NCI-H1436 treated with DMSO at 0.1 percent for 48 hours (cell line): ENCODE results near the gene SPPL2B.

Experiments used
- DNase-seq: peaks from one replicate; lab custom pipeline; 2025; lab: John Stamatoyannopoulos, UW

SPPL2B gene

GRCh38 chr19:2323707-2324106, 4.8 kb upstream of the SPPL2B start:
- no peak for DNase-seq

GRCh38 chr19:2324220-2324948, 4.1 kb upstream of the SPPL2B start:
- DNase-seq = no peak

GRCh38 chr19:2325281-2326046, 3.0 kb upstream of the SPPL2B start:
- DNase-seq = no peak

GRCh38 chr19:2326699-2327360, 1.7 kb upstream of the SPPL2B start:
- DNase-seq = no peak

- DNase-seq = no peak
Measured at GRCh38 chr19:2327773-2328400, 597 bp upstream of the SPPL2B start.

GRCh38 chr19:2329149-2329478, 630 bp downstream of the SPPL2B start:
- DNase-seq = no peak

GRCh38 chr19:2329501-2329916, 1.0 kb downstream of the SPPL2B start:
- DNase-seq = no peak

- DNase-seq = no peak
Measured at GRCh38 chr19:2330255-2330631, 1.8 kb downstream of the SPPL2B start.

GRCh38 chr19:2330632-2331284, 2.3 kb downstream of the SPPL2B start:
- no peak for DNase-seq

GRCh38 chr19:2331601-2332246, 3.2 kb downstream of the SPPL2B start:
- DNase-seq = no peak

- DNase-seq = peak; percentile 60
Measured at GRCh38 chr19:2332341-2333026, 4.0 kb downstream of the SPPL2B start.

- no peak for DNase-seq
Measured at GRCh38 chr19:2333027-2333806, 4.7 kb downstream of the SPPL2B start.

- no peak for DNase-seq
Measured at GRCh38 chr19:2333807-2334211, 5.3 kb downstream of the SPPL2B start.

GRCh38 chr19:2334426-2334825, 5.9 kb downstream of the SPPL2B start:
- DNase-seq = no peak

GRCh38 chr19:2334986-2335846, 6.7 kb downstream of the SPPL2B start:
- DNase-seq = no peak

- no peak for DNase-seq
Measured at GRCh38 chr19:2335848-2336247, 7.4 kb downstream of the SPPL2B start.

GRCh38 chr19:2336528-2337328, 8.2 kb downstream of the SPPL2B start:
- DNase-seq = no peak

GRCh38 chr19:2337329-2337707, 8.8 kb downstream of the SPPL2B start:
- no peak for DNase-seq
